B cell (primary cell): ENCODE results near the gene CST7. TPM values are rescaled to one million over a fixed set of nuclear protein-coding genes. Genes with fewer than 3 reads are reported as not detected.

Experiments
- ATAC-seq: fragments of 200-7000 bp; cut with Tn5 transposase; one replicate; pipeline ENCODE4 v1.10.0; 2021; ENCODE audit warnings: low read depth, mild to moderate bottlenecking, moderate number of reproducible peaks, moderate library complexity
- CTCF ChIA-PET: fragments of 350-600 bp; sonication (Branson Sonifier 250); formaldehyde crosslinking; loops from one replicate; lab custom pipeline; 2021; ENCODE audit warnings: antibody characterized with exemption, inconsistent platforms; lab: Charles Lee
- POLR2A ChIA-PET: fragments of 350-600 bp; sonication (Branson Sonifier 250); formaldehyde crosslinking; loops from one replicate; lab custom pipeline; 2021; ENCODE audit warnings: antibody characterized with exemption; lab: Charles Lee
- DNase-seq: peaks from one replicate; pipeline ENCODE4 v3.0.0; 2013
- H2AFZ ChIP-seq: 2 replicates; pipeline ENCODE4 v1.6.1; 2012; ENCODE audit warnings: mild to moderate bottlenecking, low read depth, low read length; ENCODE audit not compliant: insufficient read depth, poor library complexity, severe bottlenecking
- H3K27ac ChIP-seq, 2 donors: 1 replicate in 1 of 2; 2 replicates in 1 of 2; pipeline ENCODE4 v1.5.1; 2012 to 2013; ENCODE audit warnings: low read length in 2 of 2, mild to moderate bottlenecking in 2 of 2, moderate library complexity in 1 of 2
- H3K27me3 ChIP-seq, 4 experiments: fragments of 200-600 bp in 1 of 4; sonication (generic) in 1 of 4; replicated peaks in 1 of 4; 1 replicate in 2 of 4; 2 replicates in 2 of 4; pipeline versions ENCODE4 v1.6.1 to v1.7.0; 2013 to 2016; ENCODE audit warnings: low read length in 3 of 4, mild to moderate bottlenecking in 2 of 4, mixed read lengths in 1 of 4, moderate library complexity in 1 of 4; ENCODE audit not compliant: insufficient read depth in 4 of 4, control insufficient read depth in 3 of 4; ENCODE audit errors: control extremely low read depth in 1 of 4
- H3K36me3 ChIP-seq, 2 experiments: replicated peaks in 1 of 2; 1 replicate in 1 of 2; 2 replicates in 1 of 2; pipeline versions ENCODE4 v1.6.1 to v1.7.1; 2013; ENCODE audit warnings: low read length in 1 of 2; ENCODE audit not compliant: insufficient read depth in 2 of 2, control insufficient read depth in 1 of 2; ENCODE audit errors: control extremely low read depth in 1 of 2, extremely low read depth in 1 of 2
- H3K4me1 ChIP-seq, 2 donors: fragments of 200-600 bp in 1 of 2; sonication (generic) in 1 of 2; 1 replicate in 1 of 2; 2 replicates in 1 of 2; pipeline versions ENCODE4 v1.5.1 to v1.6.1; 2013 to 2017; ENCODE audit warnings: low read length in 2 of 2; ENCODE audit not compliant: control insufficient read depth in 2 of 2, insufficient read depth in 2 of 2
- H3K4me2 ChIP-seq: replicated peaks from 2 replicates; pipeline ENCODE3; 2012; ENCODE audit warnings: mild to moderate bottlenecking, low read depth, low read length; ENCODE audit not compliant: poor library complexity, severe bottlenecking
- H3K4me3 ChIP-seq, 5 experiments: fragments of 200-600 bp in 1 of 5; sonication (generic) in 1 of 5; 1 replicate in 3 of 5; 2 replicates in 2 of 5; pipeline versions ENCODE4 v1.5.1 to v1.7.0; 2011 to 2016; ENCODE audit warnings: low read length in 4 of 5, mild to moderate bottlenecking in 4 of 5, low read depth in 2 of 5, control low read depth in 1 of 5, moderate library complexity in 1 of 5; ENCODE audit not compliant: insufficient read depth in 1 of 5; ENCODE audit errors: control extremely low read depth in 1 of 5, extremely low read depth in 1 of 5
- H3K79me2 ChIP-seq: fragments of 200-600 bp; sonication (generic); one replicate; pipeline ENCODE4 v1.6.0; 2016; ENCODE audit warnings: low read length; ENCODE audit not compliant: control insufficient read depth, insufficient read depth
- H3K9ac ChIP-seq: fragments of 200-600 bp; sonication (generic); 2 replicates; pipeline ENCODE4 v1.6.1; 2017; ENCODE audit warnings: mild to moderate bottlenecking, low read length, moderate library complexity
- H3K9me3 ChIP-seq, 3 donors: one replicate each; pipeline versions ENCODE4 v1.6.1 to v1.7.1; 2013; ENCODE audit warnings: low read length in 2 of 3; ENCODE audit not compliant: control insufficient read depth in 2 of 3, insufficient read depth in 1 of 3; ENCODE audit errors: control extremely low read depth in 1 of 3
- H4K20me1 ChIP-seq: 2 replicates; pipeline ENCODE4 v1.6.0; 2012; ENCODE audit warnings: mild to moderate bottlenecking, low read length; ENCODE audit not compliant: insufficient read depth, control insufficient read depth, poor library complexity, severe bottlenecking
- H3K27ac Mint-ChIP-seq: one replicate; pipeline ENCODE4 v1.8.0; 2021; ENCODE audit warnings: mixed read lengths
- H3K27me3 Mint-ChIP-seq: one replicate; pipeline ENCODE4 v1.8.0; 2021; ENCODE audit warnings: mixed read lengths
- H3K4me1 Mint-ChIP-seq: one replicate; pipeline ENCODE4 v1.8.0; 2021; ENCODE audit warnings: mixed read lengths
- H3K4me3 Mint-ChIP-seq: one replicate; pipeline ENCODE4 v1.8.0; 2021; ENCODE audit warnings: mixed read lengths
- H3K9me3 Mint-ChIP-seq: one replicate; pipeline ENCODE4 v1.8.0; 2022; ENCODE audit warnings: mixed read lengths; ENCODE audit not compliant: insufficient read depth
- CTCF ChIP-seq: fragments of 200-600 bp; IDR thresholded peaks from one replicate; pipeline ENCODE4 v1.8.0; 2022; ENCODE audit warnings: antibody characterized with exemption, mild to moderate bottlenecking
- EZH2 ChIP-seq: IDR thresholded peaks from 2 replicates; pipeline ENCODE4 v1.6.1; 2012; ENCODE audit warnings: borderline replicate concordance, low read depth, mild to moderate bottlenecking, moderate library complexity, low read length; ENCODE audit not compliant: insufficient read depth, poor library complexity, severe bottlenecking
- WGBS: methylation state at CpG from one replicate; pipeline ENCODE4 v1.1.5; 2013; ENCODE audit warnings: missing lambda C conversion rate; ENCODE audit not compliant: insufficient coverage; 5-methylcytosine and 5-hydroxymethylcytosine counted together
- intact Hi-C: fragments of 100-400 bp; cut with micrococcal nuclease; formaldehyde crosslinking; loops from one replicate; pipeline ENCODE4 v1.10.0; 2022
- polyA plus RNA-seq: library from polyadenylated mRNA; depleted of rRNA; stranded (reverse); fragments of >200 nt; gene quantifications from 2 replicates; pipeline ENCODE4 v1.2.3, GENCODE V29; 2012
- small RNA-seq: library from RNA; depleted of rRNA; stranded (forward); fragments of <200 nt; gene quantifications from one replicate; pipeline ENCODE3, GENCODE V24; 2012; ENCODE audit warnings: low replicate concordance, low read depth; ENCODE audit not compliant: insufficient read length
- total RNA-seq, 2 donors: library from RNA; stranded (reverse); fragments of 120-200 nt in 1 of 2; gene quantifications; 1 replicate in 1 of 2; 2 replicates in 1 of 2; pipeline versions ENCODE4 v1.2.3 to v1.2.4, GENCODE V29; 2013 to 2022

The CST7 gene
- total and polyA plus RNA-seq, 2 donors (not counting 1 experiment from before 2014, with no cell fraction given) = 0.94 to 3.4 TPM

- TF ChIP-seq EZH2 (no peak), CTCF (no peak)
- Mint-ChIP-seq H3K4me3 (no peak overlapping the region), H3K9me3 (no peaks in the 10 kb centered on the region), H3K27me3 (no peaks in the 10 kb centered on the region), H3K4me1 (no peaks in the 10 kb centered on the region), H3K27ac (no peak overlapping the region)
- H3K4me3 ChIP-seq = no peak overlapping the region
- peaks cover 3 to 87% of the 10 kb centered on the region in 2 experiments for H3K36me3 ChIP-seq
- no peak overlapping the region for H3K27ac ChIP-seq
- H3K27me3 ChIP-seq = no peaks in the 10 kb centered on the region
- H2AFZ ChIP-seq = no peak overlapping the region
- ATAC-seq (no peak), DNase-seq (no peak)
- H3K9ac ChIP-seq = no peak overlapping the region
- no peaks in the 10 kb centered on the region for H3K4me1 ChIP-seq
- ChIA-PET CTCF (interaction anchor here (1.1 to 1.7 kb wide), 4 partner anchors 13 to 56 kb away, joined by 3 to 5 read pairs (median 4); no protein-coding TSS in a partner anchor), POLR2A (no interaction called here)
- H3K9me3 ChIP-seq = no peaks in the 10 kb centered on the region
- no peak overlapping the region for H3K4me2 ChIP-seq
- H4K20me1 ChIP-seq = peaks cover 35% of the 10 kb centered on the region
- H3K79me2 ChIP-seq = no peaks in the 10 kb centered on the region
- intact Hi-C loops = no loop called here
- WGBS = 97% methylated on average over 9 of the region's 11 CpGs
Measured at GRCh38 chr20:25008388-25009217, 59.5 kb downstream of the CST7 start.

Small RNA genes within 50 kb of the gene (small RNA-seq; reads per million reads assigned to genes)
- gene RNU6-1257P = not detected

Other genes starting within 250 kb of the CST7 start
- 28.0 and 28.2 TPM in 2 replicates for gene APMAP, start 43.5 kb downstream of the CST7 start, total RNA-seq
- gene APMAP, start 43.5 kb downstream of the CST7 start, polyA plus RNA-seq = 9.1 and 9.8 TPM in 2 replicates
- gene ACSS1, start 108.9 kb downstream of the CST7 start, total RNA-seq = 82.7 and 83.0 TPM in 2 replicates
- 95.5 and 103 TPM in 2 replicates for gene ACSS1, start 108.9 kb downstream of the CST7 start, polyA plus RNA-seq
- not detected in 2 replicates for gene VSX1, start 132.9 kb downstream of the CST7 start, total RNA-seq
- gene VSX1, start 132.9 kb downstream of the CST7 start, polyA plus RNA-seq = not detected in 2 replicates
- gene ENTPD6, start 246.4 kb downstream of the CST7 start, total RNA-seq = 64.4 and 71.3 TPM in 2 replicates
- gene ENTPD6, start 246.4 kb downstream of the CST7 start, polyA plus RNA-seq = 79.8 and 103 TPM in 2 replicates